Measurements from ENCODE around the gene BRI3.

- TF ChIP-seq CTCF (IDR thresholded peaks at IDR 0.05; ENCODE audit: insufficient read depth, low read length) = no peak
- 0 out of 2 replicates have a peak, but pooled peaks have one; percentile 23 for TF ChIP-seq SPI1 (IDR thresholded peaks at IDR 0.05; ENCODE audit: borderline replicate concordance, low read depth)
Measured at GRCh38 chr7:98283887-98284222, 2.4 kb downstream of the BRI3 start.

Data from HL-60 (cell line).